ENCODE results near the gene SRGN.
"Not testable (repeated sequence)": the region's sequence is repeated elsewhere in the genome, so short reads cannot be mapped to it uniquely, and the experiment has no call there.

Gene SRGN, protein sequence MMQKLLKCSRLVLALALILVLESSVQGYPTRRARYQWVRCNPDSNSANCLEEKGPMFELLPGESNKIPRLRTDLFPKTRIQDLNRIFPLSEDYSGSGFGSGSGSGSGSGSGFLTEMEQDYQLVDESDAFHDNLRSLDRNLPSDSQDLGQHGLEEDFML

DNA sequence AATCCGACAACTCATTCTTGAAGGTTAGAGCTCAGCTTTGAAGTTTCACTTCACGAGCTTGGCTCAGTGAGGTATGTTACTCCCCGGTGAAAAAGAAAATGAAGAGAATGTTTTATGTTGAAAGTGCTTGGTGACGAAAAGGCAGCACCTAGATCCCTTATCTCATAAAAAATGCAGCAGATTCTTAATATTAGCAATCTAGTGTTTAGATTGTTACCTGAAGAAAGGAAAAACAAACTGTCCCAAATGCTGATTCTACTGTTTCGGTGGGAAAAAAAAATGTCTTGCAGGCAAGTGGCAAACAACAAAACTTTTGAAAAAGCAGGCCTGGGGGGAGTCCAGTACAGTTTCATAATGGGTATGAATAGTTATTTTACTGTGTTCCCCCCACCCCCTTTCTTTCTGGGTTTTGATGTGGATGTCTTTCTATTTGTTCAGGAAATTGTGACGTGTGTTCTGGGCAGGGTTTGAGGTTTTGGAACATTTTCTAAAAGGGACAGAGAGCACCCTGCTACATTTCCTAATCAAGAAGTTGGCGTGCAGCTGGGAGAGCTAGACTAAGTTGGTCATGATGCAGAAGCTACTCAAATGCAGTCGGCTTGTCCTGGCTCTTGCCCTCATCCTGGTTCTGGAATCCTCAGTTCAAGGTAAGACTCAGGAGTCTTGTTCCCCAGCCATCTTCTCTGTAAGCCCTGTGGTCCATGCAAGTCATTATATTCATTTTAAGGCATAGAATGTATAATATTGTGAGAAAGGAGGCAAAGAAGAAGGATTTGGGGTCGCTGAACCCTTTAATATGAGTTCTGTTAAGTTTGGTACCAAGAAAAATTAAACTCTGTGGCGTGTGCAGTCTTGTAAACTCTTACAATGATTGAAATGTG is at the start of gene SRGN:
Gene SRGN, plus strand, starts transcription at position 514 of the 881 bp plus-strand sequence. Its CDS starts 55 bp downstream, at position 569.
- Histone ChIP-seq H3K36me3 (replicated peaks) (peaks cover 4% of the 10 kb centered on the region), H3K27me3 (replicated peaks) (no peaks in the 10 kb centered on the region), H3K27ac (peak within 1 kb of the TSS; percentile 95), H3K4me3 (ENCODE audit: low read depth, low read length) (peak within 1 kb of the TSS; percentile 70)
- TF ChIP-seq, protein P1, sequence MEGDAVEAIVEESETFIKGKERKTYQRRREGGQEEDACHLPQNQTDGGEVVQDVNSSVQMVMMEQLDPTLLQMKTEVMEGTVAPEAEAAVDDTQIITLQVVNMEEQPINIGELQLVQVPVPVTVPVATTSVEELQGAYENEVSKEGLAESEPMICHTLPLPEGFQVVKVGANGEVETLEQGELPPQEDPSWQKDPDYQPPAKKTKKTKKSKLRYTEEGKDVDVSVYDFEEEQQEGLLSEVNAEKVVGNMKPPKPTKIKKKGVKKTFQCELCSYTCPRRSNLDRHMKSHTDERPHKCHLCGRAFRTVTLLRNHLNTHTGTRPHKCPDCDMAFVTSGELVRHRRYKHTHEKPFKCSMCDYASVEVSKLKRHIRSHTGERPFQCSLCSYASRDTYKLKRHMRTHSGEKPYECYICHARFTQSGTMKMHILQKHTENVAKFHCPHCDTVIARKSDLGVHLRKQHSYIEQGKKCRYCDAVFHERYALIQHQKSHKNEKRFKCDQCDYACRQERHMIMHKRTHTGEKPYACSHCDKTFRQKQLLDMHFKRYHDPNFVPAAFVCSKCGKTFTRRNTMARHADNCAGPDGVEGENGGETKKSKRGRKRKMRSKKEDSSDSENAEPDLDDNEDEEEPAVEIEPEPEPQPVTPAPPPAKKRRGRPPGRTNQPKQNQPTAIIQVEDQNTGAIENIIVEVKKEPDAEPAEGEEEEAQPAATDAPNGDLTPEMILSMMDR (IDR thresholded peaks at IDR 0.05; ENCODE audit: low read depth, low read length, missing control alignments): no peak
- DNase-seq: peak; percentile 95
- in situ Hi-C loops (cut with HindIII; ENCODE audit: low pct_ligation_motif_present, low sequenced_read_pairs): no loop called here

DNA sequence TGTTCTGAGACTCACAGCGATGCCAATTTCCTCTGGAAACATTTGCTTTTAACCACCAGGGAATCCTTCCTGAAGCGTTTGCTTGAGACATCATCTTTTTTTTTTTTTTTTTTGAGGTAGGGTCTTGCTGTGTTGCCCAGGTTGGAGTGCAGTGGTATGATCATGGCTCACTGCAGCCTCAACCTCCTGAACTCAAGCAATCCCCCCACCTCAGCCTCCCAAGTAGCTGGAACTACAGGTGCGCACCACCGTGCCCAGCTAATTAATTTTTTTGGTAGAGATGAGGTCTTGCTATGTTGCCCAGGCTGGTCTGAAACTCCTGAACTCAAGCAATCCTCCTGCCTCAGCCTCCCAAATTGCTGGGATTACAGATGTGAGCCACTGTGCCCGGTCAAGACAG is 47.0 kb upstream of the SRGN start:
- in situ Hi-C loops (cut with HindIII; ENCODE audit: low pct_ligation_motif_present, low sequenced_read_pairs); H3K27ac ChIP-seq; DNase-seq: not testable (repeated sequence)

DNA sequence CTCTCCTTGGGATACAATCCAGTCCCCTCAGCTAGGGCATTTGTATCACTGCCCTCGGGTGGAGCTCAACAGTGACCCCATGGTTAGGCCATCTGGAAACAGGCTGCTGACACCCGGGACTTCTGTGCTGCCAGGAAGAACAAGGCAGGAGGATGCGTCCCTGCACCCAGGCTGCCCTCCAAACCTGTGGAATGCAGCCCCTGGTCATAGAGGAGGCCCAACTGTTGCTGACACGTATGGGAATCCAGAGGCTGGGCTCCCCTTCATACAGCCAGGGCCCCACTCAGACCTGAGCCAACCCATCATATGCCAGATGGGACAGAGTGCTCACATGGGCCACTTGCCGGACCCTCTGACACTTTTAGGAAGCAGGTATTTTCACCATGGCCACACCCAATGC is 45.5 kb upstream of the SRGN start:
- H3K27me3 ChIP-seq (replicated peaks): no peaks in the 10 kb centered on the region
- in situ Hi-C loops (cut with HindIII; ENCODE audit: low pct_ligation_motif_present, low sequenced_read_pairs): no loop called here
- no peak for DNase-seq
- TF ChIP-seq, protein P1 (IDR thresholded peaks at IDR 0.05; ENCODE audit: low read depth, low read length, missing control alignments): no peak
- no peak overlapping the region for H3K27ac ChIP-seq
- no peak overlapping the region for H3K4me3 ChIP-seq (ENCODE audit: low read depth, low read length)
- no peaks in the 10 kb centered on the region for H3K36me3 ChIP-seq (replicated peaks)

More for the DNA sequence above, 47.0 kb upstream of the SRGN start:
- not testable (repeated sequence) for H3K36me3 ChIP-seq (replicated peaks); H3K4me3 ChIP-seq (ENCODE audit: low read depth, low read length); H3K27me3 ChIP-seq (replicated peaks)

DNA sequence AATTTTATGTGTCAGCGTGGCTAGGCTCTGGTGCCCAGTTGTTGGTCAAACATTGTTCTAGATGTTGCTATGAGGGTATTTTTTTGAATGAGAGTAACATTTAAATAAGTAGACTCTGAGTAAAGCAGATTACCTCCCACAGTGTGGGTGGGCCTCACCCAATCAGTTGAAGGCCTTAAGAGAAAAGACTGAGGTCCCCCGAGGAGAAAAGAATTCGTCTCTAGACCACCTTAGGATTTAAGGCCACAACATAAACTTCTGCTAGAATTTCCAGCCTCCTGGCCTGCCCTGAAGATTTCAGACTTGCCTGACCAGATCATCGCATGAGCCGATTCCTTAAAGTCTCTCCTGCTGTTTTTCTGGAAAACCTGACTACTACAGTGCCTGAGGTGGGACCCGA is 45.1 kb upstream of the SRGN start:
- Histone ChIP-seq H3K27me3 (replicated peaks) (no peaks in the 10 kb centered on the region), H3K4me3 (ENCODE audit: low read depth, low read length) (no peak overlapping the region), H3K36me3 (replicated peaks) (no peaks in the 10 kb centered on the region), H3K27ac (no peak overlapping the region)
- TF ChIP-seq, protein P1 (IDR thresholded peaks at IDR 0.05; ENCODE audit: low read depth, low read length, missing control alignments): no peak
- in situ Hi-C loops (cut with HindIII; ENCODE audit: low pct_ligation_motif_present, low sequenced_read_pairs): no loop called here
- no peak for DNase-seq

DNA sequence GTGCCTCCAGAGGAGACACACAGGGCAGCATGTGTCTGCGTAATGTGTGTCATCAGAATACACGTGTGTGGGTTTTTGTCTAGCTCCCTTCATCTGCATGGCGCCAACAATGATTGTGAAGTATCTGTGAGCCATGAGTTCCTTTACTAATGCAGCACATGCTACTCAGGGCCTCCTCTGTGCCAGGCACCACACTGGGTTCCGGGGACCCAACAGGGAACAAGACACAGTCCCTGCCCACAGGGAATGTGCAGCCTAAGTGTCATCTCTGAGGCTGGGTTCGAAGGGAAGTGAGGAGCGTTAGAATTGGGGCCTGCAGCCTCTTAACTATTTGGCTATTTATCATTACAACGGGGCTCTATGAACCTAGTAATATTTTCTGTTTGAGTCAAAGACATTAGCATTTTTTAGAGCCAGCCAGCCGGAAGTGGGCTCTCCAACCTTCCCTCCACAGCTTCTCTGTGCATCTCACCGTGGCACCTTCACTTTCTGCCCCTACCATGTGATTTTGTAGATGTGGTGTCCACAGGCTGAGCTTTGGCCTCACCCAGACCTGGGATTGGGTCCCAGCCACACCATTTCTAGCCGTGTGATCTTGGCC is 43.9 kb upstream of the SRGN start:
- no peak for DNase-seq
- Histone ChIP-seq H3K4me3 (ENCODE audit: low read depth, low read length) (no peak overlapping the region), H3K27me3 (replicated peaks) (no peaks in the 10 kb centered on the region), H3K27ac (no peak overlapping the region), H3K36me3 (replicated peaks) (no peaks in the 10 kb centered on the region)
- TF ChIP-seq, protein P1 (IDR thresholded peaks at IDR 0.05; ENCODE audit: low read depth, low read length, missing control alignments): no peak
- in situ Hi-C loops (cut with HindIII; ENCODE audit: low pct_ligation_motif_present, low sequenced_read_pairs): no loop called here

DNA sequence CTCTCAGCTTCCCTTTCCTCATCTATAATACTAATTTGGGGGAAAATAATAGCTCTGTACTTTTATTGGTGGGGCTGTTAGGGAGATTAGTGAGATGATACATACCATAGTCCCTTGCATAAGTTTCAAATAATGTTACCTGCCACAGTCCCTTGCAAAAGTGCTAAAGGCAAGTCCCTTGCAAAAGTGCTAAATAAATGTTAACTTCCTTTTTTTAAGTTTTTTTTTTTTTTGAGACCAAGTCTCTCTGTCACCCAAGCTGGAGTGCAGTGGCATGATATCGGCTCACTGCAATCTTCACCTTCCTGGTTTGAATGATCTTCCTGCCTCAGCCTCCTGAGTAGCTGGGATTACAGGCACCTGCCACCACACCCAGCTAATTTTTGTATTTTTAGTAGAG is 43.4 kb upstream of the SRGN start:
- H3K36me3 ChIP-seq (replicated peaks): no peaks in the 10 kb centered on the region
- H3K27ac ChIP-seq: no peak overlapping the region
- TF ChIP-seq, protein P1 (IDR thresholded peaks at IDR 0.05; ENCODE audit: low read depth, low read length, missing control alignments): no peak
- no peaks in the 10 kb centered on the region for H3K27me3 ChIP-seq (replicated peaks)
- in situ Hi-C loops (cut with HindIII; ENCODE audit: low pct_ligation_motif_present, low sequenced_read_pairs): no loop called here
- no peak for DNase-seq
- H3K4me3 ChIP-seq (ENCODE audit: low read depth, low read length): no peak overlapping the region

All from brain microvascular endothelial cell (primary cell).